Inflammatory macrophage treated with lipopolysaccharide for 1 hour (primary cell): Measurements from ENCODE around the gene CFAP99.

Experiments
- DNase-seq, 2 donors: peaks; one replicate each; pipeline ENCODE4 v3.0.0-alpha.2; 2020 to 2022

CFAP99 gene

DNA sequence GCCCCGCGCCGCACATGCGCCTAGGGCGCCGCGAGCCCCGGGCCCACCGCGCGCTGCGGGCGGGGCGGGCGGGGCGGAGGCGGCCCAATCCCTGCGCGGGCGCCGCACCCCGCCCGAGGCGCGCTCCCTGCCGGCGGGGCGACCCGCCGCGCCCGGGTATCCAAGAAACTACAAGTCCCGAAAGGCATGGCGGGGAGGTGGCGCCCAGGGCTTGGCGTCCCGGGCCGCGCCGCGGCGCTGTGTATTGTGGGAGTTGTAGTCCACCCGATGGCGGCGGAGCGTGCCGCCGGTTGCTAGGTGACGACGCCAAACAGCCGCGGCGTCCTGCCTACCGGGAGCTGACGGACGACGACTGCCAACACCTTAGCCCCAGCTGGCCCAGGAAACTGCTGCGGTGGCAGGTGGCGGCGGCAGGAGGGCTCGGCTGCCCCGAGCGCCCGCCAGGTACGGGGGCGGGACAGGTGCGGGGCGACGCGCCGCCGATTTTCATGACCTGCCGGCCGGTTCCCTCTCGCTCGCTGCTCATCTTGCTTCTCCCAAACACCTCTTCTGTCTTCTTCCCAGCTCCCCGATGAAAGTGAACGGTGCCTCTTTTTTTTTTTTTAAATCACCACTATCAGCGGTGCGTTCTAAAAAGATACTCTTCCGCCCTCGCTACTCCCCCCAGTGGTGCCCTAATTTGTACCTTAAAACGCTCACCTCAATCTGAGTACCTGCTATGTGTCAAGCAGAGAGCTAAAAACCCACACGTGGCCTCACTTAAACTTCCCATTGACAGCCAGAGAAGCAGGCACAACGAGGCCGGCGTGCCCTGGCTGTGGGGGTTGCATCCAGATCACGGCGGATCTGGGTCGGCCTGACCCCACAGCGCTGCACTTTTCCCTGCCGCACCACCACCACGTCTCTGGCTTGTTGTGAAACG lies at the start of gene CFAP99:
CFAP99 (plus strand) TSS at position 306 of the 922 bp plus-strand sequence.
- DNase-seq, result peak; percentile 94 to 98

DNA sequence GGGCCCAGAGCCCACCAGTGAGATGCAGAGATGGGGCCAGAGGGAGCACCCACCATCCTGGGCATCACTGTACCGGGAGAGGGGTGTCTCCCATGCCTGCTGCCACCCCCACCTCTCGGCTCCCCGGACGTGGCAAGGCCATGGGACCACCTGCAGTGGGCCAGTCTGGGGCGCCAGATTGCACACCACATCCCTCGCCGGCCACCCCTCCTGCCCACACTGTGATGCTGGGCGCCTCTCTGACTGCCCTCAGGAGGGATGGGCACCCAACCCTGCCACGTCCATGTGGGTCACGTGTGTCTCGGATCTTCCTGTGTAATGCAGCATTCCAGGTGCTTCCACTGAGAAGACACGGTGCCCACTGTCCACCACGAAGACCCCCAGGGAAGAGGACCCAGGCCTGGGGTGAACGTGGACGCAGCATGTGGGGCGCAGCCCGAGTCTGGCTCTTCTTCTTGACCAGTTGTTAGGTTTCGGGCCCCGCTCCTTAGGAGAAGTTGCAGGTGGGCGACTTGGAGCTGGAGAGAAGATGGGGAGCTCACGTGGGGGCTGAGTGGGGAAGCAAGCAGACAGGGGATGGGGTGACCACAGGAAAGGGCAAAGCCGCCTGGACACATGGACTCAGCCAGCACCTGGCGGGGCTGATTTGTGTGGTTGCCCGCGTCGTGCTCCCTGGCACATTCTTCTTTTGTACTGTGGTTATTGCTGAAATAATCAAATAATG lies 48.0 kb upstream of the CFAP99 start:
- DNase-seq, result no peak

- no peak for DNase-seq
These were observed 46.8 kb upstream of the CFAP99 start for GRCh38 chr4:2371765-2372487.

DNA sequence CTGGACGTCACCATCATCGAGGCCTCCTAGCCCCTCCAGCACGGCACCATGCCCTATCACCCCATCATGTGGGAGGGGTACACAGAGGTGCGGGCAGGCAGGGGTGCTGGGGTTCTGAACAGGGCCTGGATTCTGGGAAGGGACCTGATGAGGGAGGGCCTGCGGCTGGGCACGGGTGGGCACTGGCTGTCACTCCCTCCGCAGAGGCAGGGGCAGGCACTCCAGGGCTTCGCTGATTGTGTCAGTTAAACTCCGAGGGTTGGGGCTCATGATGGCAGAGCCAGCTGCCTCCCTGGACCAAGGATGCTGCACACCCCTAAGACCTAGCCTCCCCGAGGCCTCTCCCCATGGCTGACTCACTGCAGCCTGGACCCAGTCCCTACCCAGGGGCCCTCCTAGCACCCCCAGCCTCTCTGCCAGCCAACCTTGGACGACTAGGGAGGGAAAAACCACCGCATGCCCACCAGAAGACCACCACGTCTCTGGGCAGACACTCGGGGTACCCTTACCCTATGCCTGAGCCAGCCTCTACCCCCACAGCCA lies 46.2 kb upstream of the CFAP99 start:
- DNase-seq, result no peak

- DNase-seq, result no peak
These were observed 45.2 kb upstream of the CFAP99 start for GRCh38 chr4:2373532-2373931.

GRCh38 chr4:2375427-2375826 lies 43.3 kb upstream of the CFAP99 start:
- no peak for DNase-seq

GRCh38 chr4:2377241-2377640 lies 41.5 kb upstream of the CFAP99 start:
- no peak for DNase-seq

DNA sequence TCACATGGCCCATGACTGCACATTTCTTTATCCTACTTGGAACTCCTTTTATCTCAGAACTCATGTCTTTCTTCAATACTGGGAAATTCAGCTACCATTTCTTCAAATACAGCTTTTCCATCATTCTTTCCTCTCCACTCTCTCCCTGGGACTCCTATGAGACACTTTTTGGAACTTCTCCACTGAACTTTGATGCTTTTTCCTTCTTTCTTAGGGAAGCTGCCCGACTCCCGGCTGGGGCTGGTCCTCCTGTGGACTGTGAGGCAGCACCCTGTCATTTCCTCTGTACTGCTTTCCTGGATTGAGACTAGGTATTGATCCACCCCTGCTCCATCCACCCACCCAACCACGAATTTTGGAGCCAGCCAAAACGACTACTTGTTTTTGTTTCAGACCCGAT lies 40.4 kb upstream of the CFAP99 start:
- no peak for DNase-seq

GRCh38 chr4:2378898-2379297 lies 39.9 kb upstream of the CFAP99 start:
- DNase-seq, result no peak

GRCh38 chr4:2380589-2380988 lies 38.2 kb upstream of the CFAP99 start:
- DNase-seq, result peak; percentile 23 to 69

DNA sequence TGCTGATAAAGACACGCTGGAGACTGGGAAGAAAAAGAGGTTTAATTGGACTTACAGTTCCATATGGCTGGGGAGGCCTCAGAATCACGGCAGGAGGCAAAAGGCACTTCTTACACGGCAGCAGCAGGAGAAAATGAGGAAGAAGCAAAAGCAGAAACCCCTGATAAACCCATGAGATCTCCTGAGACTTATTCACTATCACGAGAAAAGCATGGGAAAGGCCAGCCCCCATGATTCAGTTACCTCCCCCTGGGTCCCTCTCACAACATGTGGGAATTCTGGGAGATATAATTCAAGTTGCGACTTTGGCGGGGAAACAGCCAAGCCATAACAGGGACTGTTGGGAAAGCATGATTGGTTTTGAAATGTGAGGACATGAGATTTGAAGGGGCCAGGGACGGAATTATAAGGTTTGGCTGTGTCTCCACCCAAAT lies 36.0 kb upstream of the CFAP99 start:
- DNase-seq, result peak; percentile 64 to 86

DNA sequence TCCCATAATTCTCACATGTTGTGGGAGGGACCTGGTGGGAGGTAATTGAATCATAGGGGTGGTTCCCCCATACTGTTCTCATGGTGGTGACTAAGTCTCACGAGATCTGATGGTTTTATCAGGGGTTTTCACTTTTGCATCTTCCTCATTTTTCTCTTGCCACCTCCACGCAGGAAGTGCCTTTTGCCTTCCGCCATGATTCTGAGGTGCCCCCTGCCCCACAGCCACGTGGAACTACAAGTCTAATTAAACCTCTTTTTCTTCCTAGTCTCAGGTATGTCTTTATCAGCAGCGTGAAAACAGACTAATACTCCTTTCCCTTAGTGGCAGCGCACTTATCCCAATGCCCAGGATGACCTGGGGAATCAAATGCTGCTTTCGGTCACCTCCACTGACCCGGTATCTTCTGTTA lies 35.5 kb upstream of the CFAP99 start:
- DNase-seq, result peak; percentile 82 to 90

DNA sequence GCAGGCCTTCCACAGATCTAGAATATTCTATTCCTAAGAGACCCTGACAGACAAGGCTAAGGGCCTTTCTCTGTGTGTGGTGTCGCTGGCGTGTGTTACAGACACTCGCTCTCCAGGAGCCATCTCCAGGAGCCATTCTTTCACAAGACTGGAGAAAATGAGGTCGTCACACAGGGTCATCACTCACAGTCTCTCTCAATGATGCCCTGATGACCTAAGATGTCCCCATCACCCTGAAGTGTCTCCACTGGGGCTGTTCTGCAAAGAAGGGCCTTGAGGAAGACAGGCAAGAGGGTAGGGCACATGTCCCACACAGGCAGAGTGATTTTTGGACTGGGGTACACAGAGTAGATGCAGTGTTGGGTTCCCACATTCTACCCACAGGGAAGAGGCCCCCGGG lies 35.0 kb upstream of the CFAP99 start:
- DNase-seq, result peak in 1 of 2 donors; percentile 53

- DNase-seq, result no peak
These were observed 34.5 kb upstream of the CFAP99 start for GRCh38 chr4:2384245-2384644.

DNA sequence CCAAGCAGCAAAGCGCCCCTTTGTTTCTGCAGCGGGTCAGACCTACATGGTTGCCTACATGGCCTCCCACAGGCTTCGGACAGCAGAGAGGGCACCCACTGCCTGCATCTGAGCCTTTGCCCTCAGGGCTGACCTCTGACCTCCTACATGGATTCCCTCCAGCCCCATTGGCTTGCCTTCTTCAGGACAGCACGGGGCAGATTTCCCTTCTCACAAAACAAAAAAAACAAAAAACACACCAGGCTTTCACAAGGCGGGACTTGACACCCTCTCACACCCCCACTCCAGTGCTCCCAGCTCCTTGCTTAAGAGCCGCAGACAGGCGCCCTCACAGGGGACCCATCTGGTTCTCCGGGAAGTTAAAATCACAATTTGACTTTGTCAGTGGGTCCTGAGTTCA lies 33.2 kb upstream of the CFAP99 start:
- DNase-seq, result peak; percentile 7 to 69

DNA sequence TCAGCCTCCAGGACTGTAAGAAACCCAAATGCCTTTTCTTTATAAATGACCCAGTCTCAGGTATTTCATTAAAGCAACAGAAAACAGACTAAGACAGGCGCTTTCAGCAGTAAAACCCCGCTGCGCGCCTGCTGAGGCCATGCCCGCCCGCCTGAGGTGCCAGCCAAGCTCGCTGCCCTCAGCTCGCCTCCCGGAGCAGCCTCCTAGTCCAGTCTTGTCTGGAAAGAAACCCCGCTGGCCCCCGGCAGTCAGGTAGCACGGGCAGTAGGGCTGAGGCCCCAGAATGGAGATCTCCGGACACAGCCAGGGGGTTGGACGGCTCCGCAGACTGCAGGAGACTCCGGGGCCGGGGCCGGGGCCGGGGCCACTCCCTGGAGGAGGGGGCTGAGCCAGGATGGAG lies 32.0 kb upstream of the CFAP99 start:
- no peak for DNase-seq

DNA sequence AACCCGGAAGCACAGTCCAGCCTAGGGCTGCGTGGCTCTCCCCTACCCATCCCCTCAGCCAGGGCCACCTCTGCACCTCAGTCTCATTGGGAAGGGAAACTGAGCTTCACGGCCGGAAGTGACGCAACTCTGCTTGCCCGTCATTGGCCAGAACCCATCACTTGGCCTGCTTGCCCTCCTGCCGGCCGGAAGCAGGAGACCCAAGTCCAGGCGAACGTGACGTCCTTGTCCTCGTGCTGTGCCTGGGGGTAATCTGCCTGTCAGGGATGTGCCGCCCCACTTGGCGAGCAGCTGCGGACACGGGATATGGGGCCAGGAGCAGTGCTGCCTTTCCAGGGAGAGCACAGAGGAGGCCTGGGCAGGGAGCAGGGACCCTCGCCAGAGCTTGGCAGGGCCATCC lies 31.5 kb upstream of the CFAP99 start:
- no peak for DNase-seq

GRCh38 chr4:2387829-2388228 lies 30.9 kb upstream of the CFAP99 start:
- no peak for DNase-seq

- peak in 1 of 2 donors; percentile 27 for DNase-seq
These were observed 30.1 kb upstream of the CFAP99 start for GRCh38 chr4:2388429-2389182.

- DNase-seq, result no peak
These were observed 29.1 kb upstream of the CFAP99 start for GRCh38 chr4:2389691-2390090.

DNA sequence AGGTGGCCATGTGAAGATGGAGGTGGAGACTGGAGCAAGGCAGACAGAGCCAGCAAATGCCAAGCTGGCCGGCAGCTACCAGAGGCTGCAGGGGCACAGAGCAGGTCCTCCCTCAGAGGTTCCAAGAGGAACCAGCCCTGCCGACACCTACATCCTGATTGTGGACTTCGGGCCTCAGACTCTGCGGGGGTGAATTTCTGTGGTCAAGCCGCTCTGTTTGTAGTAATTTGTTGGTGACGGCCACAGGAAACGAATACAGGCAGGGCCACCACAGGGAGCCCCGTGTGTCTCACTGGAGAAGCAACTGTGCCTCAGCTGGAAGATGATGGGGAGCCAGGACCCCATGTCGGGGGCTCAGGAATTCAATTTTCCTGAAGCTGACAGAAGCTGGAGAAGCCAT lies 28.6 kb upstream of the CFAP99 start:
- DNase-seq, result peak; percentile 28 to 65

DNA sequence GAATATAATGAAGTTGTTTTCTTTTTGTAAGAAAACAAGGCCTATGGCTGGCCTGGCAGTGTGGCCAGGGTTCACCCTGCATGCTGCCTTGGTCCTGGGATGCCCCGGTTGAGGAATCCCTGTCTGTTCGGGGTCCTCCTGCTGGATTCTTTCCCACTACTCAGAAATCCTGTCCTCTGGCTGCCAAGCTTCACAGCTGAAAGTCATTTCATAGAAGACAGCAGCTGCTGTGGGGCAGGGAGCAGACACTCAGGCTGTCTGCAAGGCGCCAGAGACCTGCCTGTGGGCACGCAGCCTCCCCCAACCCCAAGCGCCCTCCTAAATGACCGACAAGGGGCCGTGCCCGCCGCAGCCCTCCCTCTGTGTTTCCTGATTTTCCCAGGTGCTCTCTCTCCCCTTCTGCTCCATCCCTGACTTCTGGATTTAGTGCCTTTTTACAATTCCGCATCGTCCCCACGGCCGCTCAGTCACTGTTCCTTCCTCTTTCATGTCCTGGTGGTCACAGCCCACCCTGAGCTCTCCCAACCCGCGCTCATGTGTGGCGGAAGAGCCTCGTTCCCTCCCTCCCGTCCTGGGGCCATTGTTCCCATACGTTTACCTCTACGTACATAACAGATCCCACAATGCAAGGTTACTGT lies 27.9 kb upstream of the CFAP99 start:
- DNase-seq, result no peak
